Right forelimb (tissue), 1 donor: Measurements from ENCODE around the gene GNL3.

ENCODE experiments used
- DNase-seq: peaks from one replicate; pipeline ENCODE4 v3.0.0-alpha.2; 2018

GNL3 gene

DNA sequence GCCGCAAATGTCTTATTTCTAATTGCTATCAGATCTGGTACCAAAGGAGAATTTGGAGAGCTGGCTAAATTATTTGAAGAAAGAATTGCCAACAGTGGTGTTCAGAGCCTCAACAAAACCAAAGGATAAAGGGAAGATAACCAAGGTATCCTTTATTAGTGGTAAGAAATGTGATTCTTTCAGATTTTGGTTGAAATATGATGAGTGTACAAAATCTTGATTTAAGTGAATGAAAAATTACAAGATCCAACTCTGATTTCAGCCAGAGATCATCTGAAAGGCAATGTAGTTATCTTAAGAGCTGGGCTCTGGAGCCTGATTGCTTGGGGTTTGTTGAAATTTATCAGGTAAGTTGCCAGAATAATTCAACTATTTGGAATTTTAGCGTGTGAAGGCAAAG, 4.7 kb downstream of the GNL3 start:
- DNase-seq: no peak

DNA sequence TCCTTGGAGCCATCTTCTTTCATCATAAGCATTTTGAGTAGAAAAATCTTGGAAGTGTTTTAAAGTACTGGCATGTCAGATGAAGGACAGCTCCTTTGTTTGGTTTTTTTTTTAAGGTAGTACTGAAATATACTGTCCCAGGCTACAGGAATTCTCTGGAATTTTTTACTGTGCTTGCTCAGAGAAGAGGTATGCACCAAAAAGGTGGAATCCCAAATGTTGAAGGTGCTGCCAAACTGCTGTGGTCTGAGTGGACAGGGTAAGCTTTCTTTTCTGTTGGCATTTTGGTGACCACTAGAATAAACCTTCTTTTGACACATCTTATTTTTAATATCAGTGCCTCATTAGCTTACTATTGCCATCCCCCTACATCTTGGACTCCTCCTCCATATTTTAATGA, 7.2 kb downstream of the GNL3 start:
- DNase-seq: no peak

- DNase-seq: no peak
Measured at GRCh38 chr3:52694528-52695189, 8.8 kb downstream of the GNL3 start.

DNA sequence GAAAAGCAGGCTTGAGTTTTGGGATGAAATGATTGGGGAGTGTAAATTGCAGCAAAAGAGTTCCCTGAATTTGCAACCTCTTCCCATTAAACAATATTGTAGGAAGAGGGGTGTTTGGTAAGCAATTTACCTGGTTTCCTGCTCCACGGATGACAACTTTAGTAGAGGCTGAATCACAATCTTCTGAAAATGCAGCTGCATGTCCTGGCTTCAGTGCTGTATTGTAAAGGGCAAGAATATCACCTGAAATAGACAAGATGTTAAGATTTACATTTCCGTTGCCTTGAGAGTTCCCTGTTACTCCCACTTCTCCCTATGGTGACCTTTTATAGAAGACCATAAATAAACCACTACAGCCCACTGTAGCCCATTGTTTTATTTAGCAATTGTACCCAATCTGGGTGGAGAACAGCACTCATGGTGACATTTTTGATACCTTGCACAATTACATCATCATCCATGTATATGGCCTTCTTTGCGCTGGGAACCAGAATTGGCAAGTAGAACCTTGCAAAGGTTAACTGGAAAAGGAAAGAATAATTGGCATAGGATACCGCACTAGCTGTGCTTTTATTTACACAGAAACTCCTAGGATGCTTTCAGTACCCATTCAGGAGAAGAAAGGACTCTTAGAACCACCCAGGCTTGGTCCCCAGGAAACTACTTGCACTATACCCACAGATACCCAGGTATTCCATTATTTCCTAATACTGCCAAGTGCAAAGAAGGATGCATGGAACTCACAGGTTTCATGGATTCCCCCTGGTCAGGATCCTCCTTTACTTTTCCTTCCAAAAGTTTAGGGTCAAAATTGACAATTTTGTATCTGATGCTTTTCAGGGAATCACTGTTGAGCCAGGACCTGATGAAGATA, 10.2 kb downstream of the GNL3 start:
- no peak for DNase-seq

DNA sequence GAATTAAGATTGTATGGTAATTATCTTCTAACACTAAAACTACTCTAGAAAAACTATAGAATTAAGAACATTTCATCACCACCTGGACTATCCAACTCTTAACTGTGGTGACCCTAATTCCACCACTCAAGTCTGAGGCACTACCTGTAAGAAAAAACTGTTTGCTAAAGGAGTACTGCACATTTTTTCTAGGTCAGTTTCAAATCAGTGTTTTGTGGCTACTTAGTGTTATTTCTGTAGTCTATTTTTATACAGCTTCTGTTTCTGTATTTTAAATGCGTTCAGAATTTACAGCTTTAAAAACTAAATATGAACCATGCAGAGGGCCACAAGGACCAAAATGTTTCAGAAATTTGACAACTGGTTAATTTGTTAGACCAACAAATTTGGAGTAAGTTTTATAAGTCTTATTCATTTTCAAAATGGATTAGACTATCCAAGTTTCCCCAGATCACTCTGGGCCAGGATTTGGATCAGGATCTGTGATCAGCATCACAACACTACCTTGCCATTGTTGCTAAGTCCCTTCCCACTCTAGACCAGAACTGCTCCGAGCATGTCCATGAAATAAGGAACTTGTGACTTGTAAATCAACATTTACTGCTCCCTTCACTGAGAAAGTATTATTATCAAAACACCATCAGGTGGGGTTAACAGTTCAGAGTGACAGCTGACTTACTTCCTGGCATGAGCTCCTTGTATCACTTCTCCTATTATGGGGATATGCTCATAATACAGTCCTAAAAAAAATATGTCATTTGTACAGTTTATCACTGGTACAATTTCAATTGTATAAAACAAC, 11.2 kb downstream of the GNL3 start:
- DNase-seq: no peak

GRCh38 chr3:52697632-52697965, 11.8 kb downstream of the GNL3 start:
- DNase-seq: no peak

DNA sequence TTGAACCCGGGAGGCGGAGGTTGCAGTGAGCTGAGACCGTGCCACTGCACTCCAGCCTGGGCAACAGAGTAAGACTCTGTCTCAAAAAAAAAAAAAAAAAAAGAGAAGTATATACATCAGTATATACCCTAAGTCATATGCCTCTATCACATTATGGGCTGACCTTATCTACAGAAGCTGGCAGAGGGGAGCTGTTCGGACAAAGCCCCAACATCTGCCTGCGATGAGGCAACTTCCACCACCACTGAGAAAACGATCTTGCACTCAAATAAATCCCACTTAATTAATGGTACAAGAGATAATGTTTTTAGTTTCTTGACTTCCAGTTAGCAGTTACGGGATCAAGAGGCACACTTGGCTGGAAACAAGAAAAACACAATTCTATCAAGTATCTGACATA, 17.5 kb downstream of the GNL3 start:
- no peak for DNase-seq

DNA sequence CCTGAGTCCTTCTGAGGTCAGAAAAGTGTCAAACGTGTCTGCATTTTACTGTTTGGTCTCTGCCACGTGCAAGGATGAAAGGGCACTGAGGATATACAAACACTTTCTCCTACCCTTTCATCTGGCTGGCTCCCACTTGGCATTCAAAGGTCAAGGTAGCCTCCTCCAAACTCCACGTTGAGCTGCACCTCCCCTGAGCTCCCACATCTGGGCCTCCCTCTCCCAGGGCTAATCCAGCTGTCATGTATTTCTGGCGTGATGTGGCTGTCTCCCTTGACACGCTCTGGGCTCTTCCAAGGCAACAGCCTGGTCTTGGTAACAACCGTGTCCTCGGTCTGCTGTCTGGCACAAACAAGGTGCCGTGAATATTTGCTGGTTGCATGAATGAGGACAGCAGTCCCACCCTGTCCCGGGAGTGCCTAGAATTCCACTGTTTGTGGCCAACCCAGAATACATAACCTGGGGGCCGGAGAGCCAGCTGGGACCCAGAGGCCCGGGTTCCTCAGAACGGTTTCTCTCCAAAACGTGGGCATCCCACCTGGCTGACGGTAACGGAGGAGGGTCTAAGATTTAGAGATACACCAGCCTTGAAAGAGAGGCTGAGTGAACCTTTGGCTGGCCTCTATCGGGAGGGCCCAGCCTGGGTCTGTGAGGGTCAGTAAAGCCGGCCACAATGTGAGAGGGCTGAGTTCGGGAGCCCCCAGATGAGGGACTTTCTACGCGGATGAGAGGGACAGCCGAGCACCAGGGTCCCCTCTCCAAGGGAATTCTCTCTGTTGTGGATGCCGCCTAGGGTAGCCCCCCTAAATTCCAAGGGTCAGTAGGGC, 19.0 kb downstream of the GNL3 start:
- peak; percentile 64 for DNase-seq

DNA sequence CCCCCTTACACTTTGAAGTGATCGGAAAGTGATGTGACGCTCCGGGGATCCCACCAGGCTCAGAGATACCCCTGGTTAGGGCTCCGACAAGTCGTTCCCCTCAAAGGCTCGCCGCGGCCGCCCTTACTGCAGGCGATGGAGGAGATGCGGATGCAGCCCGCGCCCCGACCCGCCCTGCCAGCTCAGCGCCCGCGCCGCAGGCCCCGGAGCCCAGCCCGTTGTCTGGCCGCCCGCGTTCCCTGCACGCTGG, 19.5 kb downstream of the GNL3 start:
- no peak for DNase-seq

- peak; percentile 93 for DNase-seq
Measured at GRCh38 chr3:52705688-52706686, 20.2 kb downstream of the GNL3 start, which contains the start of the genes GLT8D1 and SPCS1. Gene GLT8D1 (minus strand): TSS chr3:52705791. CDS start chr3:52700460, 5,331 bp downstream. Gene SPCS1 (plus strand): TSS chr3:52706106. CDS start chr3:52706247, 141 bp downstream.

DNA sequence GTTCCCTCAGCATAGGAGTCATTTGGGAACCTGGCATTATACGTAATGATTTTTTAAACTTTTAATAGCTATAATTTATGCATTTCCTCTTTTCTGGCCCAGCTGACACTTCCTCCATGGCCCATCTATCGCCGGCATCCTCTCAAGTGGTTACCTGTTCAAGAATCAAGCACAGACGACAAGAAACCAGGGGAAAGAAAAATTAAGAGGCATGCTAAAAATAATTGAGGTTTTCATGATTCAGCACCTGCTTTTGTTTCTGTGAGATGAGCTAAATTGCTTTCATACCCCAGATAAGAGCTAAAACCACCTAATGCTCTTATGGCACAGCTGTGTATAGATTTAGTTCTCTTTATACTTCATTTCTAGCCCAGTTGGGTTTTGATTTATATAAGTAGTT, 21.8 kb downstream of the GNL3 start:
- DNase-seq: no peak

DNA sequence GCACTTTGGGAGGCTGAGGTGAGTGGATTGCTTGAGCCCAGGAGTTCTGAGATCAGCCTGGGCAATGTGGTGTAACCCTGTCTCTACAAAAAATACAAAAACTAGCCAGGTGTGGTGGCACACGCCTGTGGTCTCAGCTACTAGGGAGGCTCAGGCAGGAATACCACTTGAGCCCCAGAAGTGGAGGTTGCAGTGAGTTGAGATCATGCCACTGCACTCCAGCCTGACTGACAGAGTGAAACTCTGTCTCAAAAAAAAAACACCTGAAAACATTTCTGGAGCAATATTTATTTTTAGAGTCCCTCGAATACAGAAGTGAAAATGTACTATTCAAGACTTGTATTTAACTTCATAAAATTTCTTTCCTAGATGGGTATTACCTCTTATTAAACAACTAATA, 24.7 kb downstream of the GNL3 start:
- no peak for DNase-seq

DNA sequence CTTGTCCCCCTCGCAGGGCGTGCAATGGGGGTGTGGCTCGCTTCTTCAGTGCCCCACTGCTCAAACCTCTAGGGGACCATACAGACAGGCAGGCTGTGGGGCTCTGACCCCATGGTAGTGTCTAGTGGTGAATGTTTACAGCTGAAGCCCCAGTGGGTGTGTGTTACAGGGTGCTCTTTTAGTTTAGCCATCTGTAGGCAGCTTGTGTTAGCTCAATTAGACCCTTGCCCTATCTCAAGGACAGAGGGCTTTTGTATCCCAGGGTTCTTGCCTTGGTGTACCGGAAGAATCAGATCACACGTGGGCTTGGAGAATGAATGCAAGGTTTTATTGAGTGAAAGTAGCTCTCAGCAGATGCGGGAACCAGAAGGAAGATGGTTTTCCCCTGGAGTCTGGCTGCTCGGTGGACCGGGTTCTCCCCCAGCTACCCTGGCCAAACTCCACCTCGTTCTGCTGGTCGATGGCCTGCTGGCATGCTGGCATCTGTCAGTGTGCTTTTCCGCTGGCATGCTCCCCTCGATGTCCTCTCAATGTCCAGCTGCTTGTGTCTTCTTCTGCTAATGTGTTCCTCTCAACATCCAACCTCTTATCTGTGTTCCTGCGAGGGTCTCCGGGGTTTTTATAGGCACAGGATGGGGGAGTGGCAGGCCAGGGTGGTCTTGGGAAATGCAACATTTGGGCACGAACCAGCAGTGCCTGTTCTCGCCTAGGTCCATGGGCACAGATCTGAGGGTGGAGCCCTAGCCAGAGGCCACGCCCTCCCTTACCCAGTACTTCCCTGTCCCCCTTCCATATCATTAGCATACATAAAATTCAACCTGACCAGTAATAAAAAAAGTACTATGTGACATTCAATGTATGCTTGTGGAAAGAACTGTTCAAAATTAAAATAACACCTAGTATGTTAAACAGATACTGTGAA, 26.7 kb downstream of the GNL3 start:
- no peak for DNase-seq

GRCh38 chr3:52714335-52715302, 28.8 kb downstream of the GNL3 start:
- DNase-seq: no peak

GRCh38 chr3:52715714-52716305, 30.0 kb downstream of the GNL3 start:
- no peak for DNase-seq

DNA sequence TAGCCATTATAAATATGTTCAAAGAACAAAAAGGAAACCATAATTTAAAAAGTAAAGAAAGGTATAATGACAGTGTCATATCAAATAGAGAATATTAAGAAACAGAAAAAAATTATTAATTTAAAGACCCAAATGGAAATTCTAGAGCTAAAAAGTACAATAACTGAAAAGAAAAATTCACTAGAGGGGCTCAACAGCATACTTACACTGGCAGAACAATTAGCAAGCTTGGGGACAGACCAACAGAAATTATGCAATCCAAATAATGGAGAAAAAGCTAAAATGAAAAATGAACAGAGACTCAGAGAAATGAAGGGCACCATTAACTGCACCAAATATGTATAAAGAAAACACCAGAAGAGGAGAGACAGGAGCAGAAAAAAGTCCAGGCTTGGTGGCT, 33.8 kb downstream of the GNL3 start:
- DNase-seq: no peak

DNA sequence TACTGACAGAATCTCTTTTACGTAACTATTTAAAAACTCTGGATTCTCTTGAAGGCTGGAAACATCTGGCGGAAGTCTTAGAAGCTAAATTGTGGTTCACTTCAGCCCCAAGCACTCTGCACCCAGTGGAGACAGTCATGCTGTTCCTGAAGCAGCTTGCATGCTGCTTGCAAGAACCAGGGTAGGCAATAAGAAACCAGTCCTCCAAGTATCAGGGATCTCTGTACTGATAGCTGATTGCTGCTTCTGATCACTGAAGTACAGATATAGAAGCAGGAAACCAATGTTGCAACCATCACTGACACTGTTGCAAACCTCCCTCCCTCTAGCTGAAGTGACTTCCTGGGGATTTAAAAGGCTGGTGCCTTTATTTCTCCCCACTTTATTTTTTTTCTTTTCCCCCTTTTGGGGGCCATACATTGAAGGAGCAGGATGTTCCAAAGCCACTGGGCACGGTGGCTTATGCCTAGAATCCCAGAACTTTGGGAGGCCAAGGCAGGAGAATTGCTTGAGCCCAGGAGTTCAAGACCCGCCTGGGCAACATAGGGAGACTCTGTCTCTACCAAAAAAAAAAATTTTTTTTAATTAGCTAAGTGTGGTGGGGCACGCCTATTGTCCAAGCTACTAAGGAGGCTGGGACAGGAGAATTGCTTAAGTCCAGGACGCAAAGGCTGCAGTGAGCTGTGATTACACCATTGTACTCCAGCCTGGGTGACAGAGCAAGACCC, 35.3 kb downstream of the GNL3 start:
- DNase-seq: no peak

- DNase-seq: no peak
Measured at GRCh38 chr3:52721730-52722008, 35.8 kb downstream of the GNL3 start.
